Pancreas (tissue), 10 donors: ENCODE measurements around the gene NUFIP1. TPM values are rescaled to one million over a fixed set of nuclear protein-coding genes. Genes with fewer than 3 reads are reported as not detected.

Experiments used
- ATAC-seq, 4 donors: fragments of 200-7000 bp; cut with Tn5 transposase; one replicate each; pipeline versions ENCODE4 v1.8.0 to v1.9.1; 2020; ENCODE audit warnings: mild to moderate bottlenecking in 4 of 4, moderate library complexity in 4 of 4
- DNase-seq, 6 donors: peaks; one replicate each; pipeline ENCODE4 v3.0.0-alpha.2; 2020
- FAIRE-seq: peaks from 2 replicates; lab custom pipeline; 2012; peaks lifted over from hg19 to GRCh38; lab: Jason Lieb, UNC
- H3K27ac ChIP-seq, 4 donors: fragments of 200-600 bp; sonication (generic); 1 replicate in 3 of 4; 2 replicates in 1 of 4; pipeline versions ENCODE4 v1.5.0 to v1.8.0; 2020
- H3K27me3 ChIP-seq, 4 donors: fragments of 200-600 bp; one replicate each; pipeline ENCODE4 v1.8.0; 2021
- H3K36me3 ChIP-seq, 3 donors: fragments of 200-600 bp; sonication (generic) in 1 of 3; one replicate each; pipeline versions ENCODE4 v1.5.0 to v1.8.0; 2020 to 2021
- H3K4me1 ChIP-seq, 3 donors: fragments of 200-600 bp; one replicate each; pipeline ENCODE4 v1.8.0; 2021
- H3K4me3 ChIP-seq, 4 donors: fragments of 200-600 bp; sonication (generic) in 2 of 4; one replicate each; pipeline versions ENCODE4 v1.5.0 to v1.8.0; 2020 to 2021
- H3K9me3 ChIP-seq, 4 donors: fragments of 200-600 bp; one replicate each; pipeline ENCODE4 v1.8.0; 2021
- CTCF ChIP-seq, 4 donors: fragments of 200-600 bp; sonication (generic) in 3 of 4; IDR thresholded peaks; one replicate each; pipeline versions ENCODE4 v1.5.0 to v1.8.0; 2021; ENCODE audit warnings: antibody characterized with exemption in 4 of 4
- WGBS, 2 donors: extraction: QIAGEN DNeasy Blood & Tissue Kit; methylation state at CpG; one replicate each; pipeline ENCODE4 v1.1.7; 2013; 5-methylcytosine and 5-hydroxymethylcytosine counted together
- intact Hi-C, 3 donors: fragments of 100-400 bp; cut with DNase I; formaldehyde crosslinking; loops; one replicate each; pipeline versions ENCODE4 v1.11.1 to v1.14.2; 2022
- polyA plus RNA-seq, 2 donors: library from polyadenylated mRNA; stranded (reverse); fragments of 200-250 nt; gene quantifications; one replicate each; pipeline ENCODE4 v1.2.3, GENCODE V29; 2013
- total RNA-seq, 6 donors: library from RNA; stranded (reverse); fragmentation: NEBNext Ultra II Directional in 4 of 6; extraction: Animal tissue kit (Norgen Biotek cat#: 25700) in 4 of 6; gene quantifications; one replicate each; pipeline versions ENCODE4 v1.2.1 to v1.2.4, GENCODE V29; 2021 to 2023
- donor health status: healthy with polysubstance abuse.
- donor health status: DM: no; HTN: no; CAD: no; lungs with moderate emphysema.
- donor health status: DM: no; HTN: no; CAD: no.
- donor health status: control.
- donor health status: control.
- donor health status: Bipolar disorder and iron deficiency.
- donor health status: DM: yes; HTN: yes; CAD: no.
- donor health status: DM: no; HTN: no; CAD: no.
- donor health status: DM: no; HTN: no; CAD: no.
- donor health status: DM: yes; HTN: yes; CAD: no.

NUFIP1 gene
- total and polyA plus RNA-seq, 8 donors: 1.1 to 3.0 (median 2.0) TPM

DNA sequence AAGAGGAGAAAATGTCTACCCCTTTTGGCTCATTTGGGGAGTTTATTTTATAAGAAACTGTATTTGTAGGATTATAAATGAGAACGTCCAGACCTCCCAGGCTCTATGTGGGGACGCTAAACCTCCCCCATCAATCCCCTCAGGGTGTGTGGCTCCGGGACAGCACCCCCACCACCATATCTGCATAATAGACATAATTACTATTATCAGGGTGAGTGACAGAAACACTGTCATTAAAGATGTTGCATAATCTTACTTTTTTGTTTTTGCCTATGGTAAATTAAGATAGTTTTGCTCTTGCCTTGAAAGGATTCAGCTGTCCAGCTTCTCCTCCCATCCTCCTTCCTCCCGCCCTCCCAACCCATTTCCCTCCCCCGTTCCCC lies 93.3 kb downstream of the NUFIP1 start:
- WGBS, 2 donors: 62 to 76% methylated on average over 5 of the region's 5 CpGs
- no peak for FAIRE-seq
- Histone ChIP-seq H3K36me3 (no peaks in the 10 kb centered on the region), H3K9me3 (no peaks in the 10 kb centered on the region), H3K27me3 (no peaks in the 10 kb centered on the region), H3K4me3 (no peak overlapping the region), H3K4me1 (no peaks in the 10 kb centered on the region), H3K27ac (no peak overlapping the region)
- TF ChIP-seq CTCF (IDR thresholded peaks at IDR 0.05): no peak
- DNase-seq: no peak
- ATAC-seq: no peak
- intact Hi-C loops: no loop called here

GRCh38 chr13:44895264-44895952 lies 93.9 kb downstream of the NUFIP1 start:
- WGBS, 2 donors: 44 to 50% methylated on average over 6 of the region's 6 CpGs
- no peaks in the 10 kb centered on the region for H3K9me3 ChIP-seq
- no peaks in the 10 kb centered on the region for H3K36me3 ChIP-seq
- no peak overlapping the region for H3K27ac ChIP-seq
- TF ChIP-seq CTCF (IDR thresholded peaks at IDR 0.05): no peak
- intact Hi-C loops: no loop called here
- H3K27me3 ChIP-seq: no peaks in the 10 kb centered on the region
- no peak for FAIRE-seq
- no peaks in the 10 kb centered on the region for H3K4me1 ChIP-seq
- DNase-seq: no peak
- no peak overlapping the region for H3K4me3 ChIP-seq
- no peak for ATAC-seq

- FAIRE-seq: no peak
- WGBS, 2 donors: 77 to 79% methylated on average over 13 of the region's 13 CpGs
These were observed 95.1 kb downstream of the NUFIP1 start for GRCh38 chr13:44894001-44894770.

More at GRCh38 chr13:44894001-44894770, 95.1 kb downstream of the NUFIP1 start:
- H3K27ac ChIP-seq: no peak overlapping the region
- intact Hi-C loops: no loop called here
- H3K27me3 ChIP-seq: no peaks in the 10 kb centered on the region
- no peaks in the 10 kb centered on the region for H3K36me3 ChIP-seq
- H3K9me3 ChIP-seq: no peaks in the 10 kb centered on the region
- H3K4me3 ChIP-seq: no peak overlapping the region
- DNase-seq (no peak), ATAC-seq (no peak)
- TF ChIP-seq CTCF (IDR thresholded peaks at IDR 0.05): no peak
- H3K4me1 ChIP-seq: no peaks in the 10 kb centered on the region

Other genes starting within 250 kb of the NUFIP1 start
- gene GPALPP1, start 67 bp upstream of the NUFIP1 start, total RNA-seq: 10 to 100 TPM in 1 of 6 donors, 1 to 10 TPM in 5; 6.4 to 13.3 (median 9.1) TPM
- gene GPALPP1, start 67 bp upstream of the NUFIP1 start, polyA plus RNA-seq: 1 to 10 TPM; 4.3 to 8.5 TPM
- gene GTF2F2, start 131.0 kb upstream of the NUFIP1 start, total RNA-seq: 1 to 10 TPM; 6.0 to 8.6 (median 7.7) TPM
- gene GTF2F2, start 131.0 kb upstream of the NUFIP1 start, polyA plus RNA-seq: 1 to 10 TPM; 7.1 to 8.2 TPM
- under 1 TPM in 4 of 6 donors, not detected in 2; 0.09 to 0.21 (median 0.15) TPM for gene KCTD4, start 211.6 kb upstream of the NUFIP1 start, total RNA-seq
- under 1 TPM; 0.11 to 0.28 TPM for gene KCTD4, start 211.6 kb upstream of the NUFIP1 start, polyA plus RNA-seq